DOHH2 (cell line): ENCODE data around the gene SREBF1.

Source experiments
- EZH2phosphoT487 ChIP-seq: fragments of 200-600 bp; sonication (generic); IDR thresholded peaks from 2 replicates; pipeline ENCODE4 v1.6.1; 2017; ENCODE audit warnings: borderline replicate concordance, mild to moderate bottlenecking, antibody characterized with exemption, low read length, moderate library complexity, mixed read lengths
- TF ChIP-seq, protein P1 (sequence below): fragments of 200-600 bp; sonication (generic); IDR thresholded peaks from one replicate; pipeline ENCODE4 v1.5.1; 2014; ENCODE audit warnings: antibody characterized with exemption, mild to moderate bottlenecking, low read depth, low read length; ENCODE audit not compliant: poor library complexity, severe bottlenecking

GRCh38 chr17:17779015-17779611 lies 57.7 kb downstream of the SREBF1 start:
- TF ChIP-seq, protein P1, sequence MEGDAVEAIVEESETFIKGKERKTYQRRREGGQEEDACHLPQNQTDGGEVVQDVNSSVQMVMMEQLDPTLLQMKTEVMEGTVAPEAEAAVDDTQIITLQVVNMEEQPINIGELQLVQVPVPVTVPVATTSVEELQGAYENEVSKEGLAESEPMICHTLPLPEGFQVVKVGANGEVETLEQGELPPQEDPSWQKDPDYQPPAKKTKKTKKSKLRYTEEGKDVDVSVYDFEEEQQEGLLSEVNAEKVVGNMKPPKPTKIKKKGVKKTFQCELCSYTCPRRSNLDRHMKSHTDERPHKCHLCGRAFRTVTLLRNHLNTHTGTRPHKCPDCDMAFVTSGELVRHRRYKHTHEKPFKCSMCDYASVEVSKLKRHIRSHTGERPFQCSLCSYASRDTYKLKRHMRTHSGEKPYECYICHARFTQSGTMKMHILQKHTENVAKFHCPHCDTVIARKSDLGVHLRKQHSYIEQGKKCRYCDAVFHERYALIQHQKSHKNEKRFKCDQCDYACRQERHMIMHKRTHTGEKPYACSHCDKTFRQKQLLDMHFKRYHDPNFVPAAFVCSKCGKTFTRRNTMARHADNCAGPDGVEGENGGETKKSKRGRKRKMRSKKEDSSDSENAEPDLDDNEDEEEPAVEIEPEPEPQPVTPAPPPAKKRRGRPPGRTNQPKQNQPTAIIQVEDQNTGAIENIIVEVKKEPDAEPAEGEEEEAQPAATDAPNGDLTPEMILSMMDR, result no peak
- TF ChIP-seq EZH2phosphoT487, result no peak
